Nephron progenitor cell (in vitro differentiated cells): ENCODE results near the gene SFTPB.

Experiments used
- DNase-seq: peaks from one replicate; pipeline ENCODE4 v3.0.0; 2021
- H3K27ac Mint-ChIP-seq: 2 replicates; pipeline ENCODE4 v1.8.0; 2021; ENCODE audit warnings: mild to moderate bottlenecking, moderate library complexity, mixed read lengths
- H3K27me3 Mint-ChIP-seq: 2 replicates; pipeline ENCODE4 v1.8.0; 2021; ENCODE audit warnings: mild to moderate bottlenecking, low read depth, mixed read lengths; ENCODE audit not compliant: poor library complexity
- H3K36me3 Mint-ChIP-seq: 2 replicates; pipeline ENCODE4 v1.8.0; 2021; ENCODE audit warnings: low read depth, mixed read lengths
- H3K4me1 Mint-ChIP-seq: 2 replicates; pipeline ENCODE4 v1.8.0; 2021; ENCODE audit warnings: mixed read lengths
- H3K4me3 Mint-ChIP-seq: 2 replicates; pipeline ENCODE4 v1.8.0; 2021; ENCODE audit warnings: mild to moderate bottlenecking, moderate library complexity, mixed read lengths
- H3K9me3 Mint-ChIP-seq: 2 replicates; pipeline ENCODE4 v1.8.0; 2021; ENCODE audit warnings: mild to moderate bottlenecking, moderate library complexity, mixed read lengths
- CTCF ChIP-seq: fragments of 200-600 bp; sonication (generic); IDR thresholded peaks from 2 replicates; pipeline ENCODE4 v1.5.0; 2021; ENCODE audit warnings: antibody characterized with exemption

SFTPB gene

GRCh38 chr2:85647823-85648526 lies 20.0 kb downstream of the SFTPB start:
- no peak for TF ChIP-seq CTCF
- no peak overlapping the region for H3K27ac Mint-ChIP-seq
- no peaks in the 10 kb centered on the region for H3K9me3 Mint-ChIP-seq
- peaks cover 68% of the 10 kb centered on the region for H3K36me3 Mint-ChIP-seq
- no peaks in the 10 kb centered on the region for H3K27me3 Mint-ChIP-seq
- no peak overlapping the region for H3K4me3 Mint-ChIP-seq
- H3K4me1 Mint-ChIP-seq: no peaks in the 10 kb centered on the region
- no peak for DNase-seq

DNA sequence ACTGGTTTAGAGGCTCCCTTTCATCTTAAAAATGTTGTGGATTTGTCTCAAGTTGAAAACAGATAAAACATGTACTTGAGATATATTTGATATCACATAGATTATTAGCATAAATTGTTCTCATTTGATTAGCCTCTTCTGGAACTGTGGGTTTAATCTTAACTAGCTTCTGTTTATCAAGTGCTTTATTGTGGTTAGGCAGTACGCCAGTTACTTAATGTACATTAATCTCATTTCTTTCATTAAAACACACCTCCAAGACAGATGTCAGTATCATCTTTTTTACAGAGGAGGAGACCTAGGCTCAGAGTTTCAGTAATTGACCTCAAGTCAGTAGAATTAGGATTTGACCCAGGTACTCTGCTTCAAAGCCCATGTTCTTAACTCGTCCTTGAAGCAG lies 21.8 kb downstream of the SFTPB start:
- TF ChIP-seq CTCF: no peak
- Mint-ChIP-seq H3K27me3 (no peaks in the 10 kb centered on the region), H3K27ac (no peak overlapping the region), H3K36me3 (peaks cover 70% of the 10 kb centered on the region), H3K4me1 (no peaks in the 10 kb centered on the region), H3K4me3 (no peak overlapping the region), H3K9me3 (no peaks in the 10 kb centered on the region)
- DNase-seq: no peak

- no peaks in the 10 kb centered on the region for H3K4me1 Mint-ChIP-seq
- no peak for TF ChIP-seq CTCF
- peaks cover 74% of the 10 kb centered on the region for H3K36me3 Mint-ChIP-seq
- no peak for DNase-seq
- no peak overlapping the region for H3K27ac Mint-ChIP-seq
- H3K27me3 Mint-ChIP-seq: no peaks in the 10 kb centered on the region
- no peak overlapping the region for H3K4me3 Mint-ChIP-seq
- no peaks in the 10 kb centered on the region for H3K9me3 Mint-ChIP-seq
These were observed 23.1 kb downstream of the SFTPB start for GRCh38 chr2:85644909-85645308.

DNA sequence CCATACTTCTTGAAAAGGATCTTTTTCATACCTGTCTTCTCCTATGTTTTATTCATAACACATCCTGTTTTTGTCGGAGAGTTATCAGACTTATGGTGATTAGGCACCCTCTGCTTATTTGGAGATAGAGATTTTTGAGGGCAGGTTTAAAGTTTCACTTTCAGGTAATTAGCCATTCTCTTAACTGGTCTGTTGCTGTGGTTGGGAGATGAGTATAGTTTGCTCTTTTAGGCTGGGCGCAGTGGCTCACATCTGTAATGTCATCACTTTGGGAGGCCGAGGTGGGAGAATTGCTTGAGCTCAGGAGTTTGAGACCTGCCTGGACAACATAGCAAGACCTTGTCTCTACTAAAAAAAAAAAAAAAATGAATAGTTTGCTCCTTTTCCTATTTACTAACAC lies 25.3 kb downstream of the SFTPB start:
- Mint-ChIP-seq H3K27ac (no peak overlapping the region), H3K9me3 (no peaks in the 10 kb centered on the region), H3K4me3 (no peak overlapping the region), H3K4me1 (no peaks in the 10 kb centered on the region), H3K36me3 (peaks cover 67% of the 10 kb centered on the region), H3K27me3 (no peaks in the 10 kb centered on the region)
- DNase-seq: no peak
- no peak for TF ChIP-seq CTCF

DNA sequence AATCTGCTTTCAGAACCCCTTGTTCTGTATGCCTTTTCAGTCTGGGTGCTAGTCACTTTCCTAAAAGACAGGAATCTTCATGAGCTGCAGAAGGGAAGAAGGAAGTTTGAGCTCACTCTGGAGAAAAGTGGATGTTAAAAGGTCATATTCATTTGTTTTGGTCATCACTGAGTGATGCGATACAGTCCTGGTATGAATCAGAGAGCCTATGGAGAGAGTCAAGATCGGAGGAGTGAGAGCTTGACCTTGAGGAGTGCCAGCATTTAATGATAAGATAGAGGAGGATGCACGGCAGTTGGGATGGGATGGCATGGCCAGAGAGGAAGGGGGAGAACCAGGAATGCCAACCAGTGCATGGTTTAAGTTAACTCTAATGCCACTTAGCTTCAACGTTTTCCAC lies 32.4 kb downstream of the SFTPB start:
- no peaks in the 10 kb centered on the region for H3K4me1 Mint-ChIP-seq
- peaks cover 2% of the 10 kb centered on the region for H3K27me3 Mint-ChIP-seq
- H3K27ac Mint-ChIP-seq: peak overlapping the region; percentile 76
- no peak for DNase-seq
- H3K36me3 Mint-ChIP-seq: peaks cover 73% of the 10 kb centered on the region
- no peak overlapping the region for H3K4me3 Mint-ChIP-seq
- TF ChIP-seq CTCF: no peak
- H3K9me3 Mint-ChIP-seq: no peaks in the 10 kb centered on the region

DNA sequence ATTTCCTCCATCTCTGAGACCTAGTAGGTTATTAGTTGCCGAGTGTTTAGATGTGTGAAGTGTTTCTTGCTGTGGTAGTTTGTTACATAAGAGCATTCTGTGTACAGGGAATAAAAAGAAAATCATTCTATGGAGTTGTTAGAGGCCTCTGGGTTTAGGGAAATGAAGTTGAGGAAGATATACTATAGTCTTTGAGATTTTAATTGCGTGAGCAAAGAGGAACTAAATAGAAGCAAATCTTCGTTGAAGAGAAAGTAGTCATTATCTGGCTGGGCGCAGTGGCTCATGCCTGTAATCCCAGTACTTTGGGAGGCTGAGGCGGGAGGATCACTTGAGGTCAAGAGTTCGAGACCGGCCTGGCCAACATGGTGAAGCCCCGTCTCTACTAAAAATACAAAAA lies 33.0 kb downstream of the SFTPB start:
- Mint-ChIP-seq H3K4me1 (no peaks in the 10 kb centered on the region), H3K27me3 (peaks cover 2% of the 10 kb centered on the region), H3K36me3 (peaks cover 75% of the 10 kb centered on the region), H3K4me3 (no peak overlapping the region), H3K27ac (no peak overlapping the region), H3K9me3 (no peaks in the 10 kb centered on the region)
- no peak for TF ChIP-seq CTCF
- no peak for DNase-seq
